D721Med (cell line): ENCODE data around the gene TSTD2.
"Not testable (repeated sequence)": the region's sequence is repeated elsewhere in the genome, so short reads cannot be mapped to it uniquely, and the experiment has no call there.

Experiments
- DNase-seq: peaks from one replicate; pipeline ENCODE4 v3.0.0; 2011; ENCODE audit warnings: low spot score; ENCODE audit not compliant: insufficient read length
- FAIRE-seq: peaks from 2 replicates; lab custom pipeline; 2011; peaks lifted over from hg19 to GRCh38; lab: Jason Lieb, UNC
- CTCF ChIP-seq: IDR thresholded peaks from 2 replicates; pipeline ENCODE4 v1.5.1; 2012; ENCODE audit warnings: mild to moderate bottlenecking, control low read depth; ENCODE audit not compliant: insufficient read depth; ENCODE audit errors: missing control alignments

TSTD2 gene

GRCh38 chr9:97599314-97599846 lies 33.8 kb downstream of the TSTD2 start:
- FAIRE-seq (no peak), DNase-seq (no peak)
- TF ChIP-seq CTCF, result no peak

GRCh38 chr9:97598461-97599288 lies 34.5 kb downstream of the TSTD2 start:
- FAIRE-seq (no peak), DNase-seq (no peak)
- peak; percentile 74 for TF ChIP-seq CTCF

GRCh38 chr9:97596906-97597305 lies 36.3 kb downstream of the TSTD2 start:
- no peak for FAIRE-seq
- DNase-seq, result no peak
- TF ChIP-seq CTCF, result no peak

GRCh38 chr9:97594381-97594921 lies 38.7 kb downstream of the TSTD2 start:
- TF ChIP-seq CTCF, result no peak
- FAIRE-seq, result no peak

GRCh38 chr9:97593960-97594359 lies 39.2 kb downstream of the TSTD2 start:
- DNase-seq (no peak), FAIRE-seq (no peak)
- no peak for TF ChIP-seq CTCF

More at GRCh38 chr9:97594381-97594921, 38.7 kb downstream of the TSTD2 start:
- no peak for DNase-seq

- FAIRE-seq (no peak), DNase-seq (no peak)
- TF ChIP-seq CTCF, result no peak
Measured at GRCh38 chr9:97592126-97592525, 41.0 kb downstream of the TSTD2 start.

- DNase-seq (no peak), FAIRE-seq (no peak)
- TF ChIP-seq CTCF, result no peak
Measured at GRCh38 chr9:97591535-97591934, 41.6 kb downstream of the TSTD2 start.

- not testable (repeated sequence) for DNase-seq, FAIRE-seq
Measured at GRCh38 chr9:97586909-97587308, 46.3 kb downstream of the TSTD2 start.

- not testable (repeated sequence) for DNase-seq, FAIRE-seq
Measured at GRCh38 chr9:97584778-97585177, 48.4 kb downstream of the TSTD2 start.

GRCh38 chr9:97581590-97581989 lies 51.6 kb downstream of the TSTD2 start:
- not testable (repeated sequence) for FAIRE-seq, DNase-seq
